ENCODE measurements around the gene KIAA1217.

DNA sequence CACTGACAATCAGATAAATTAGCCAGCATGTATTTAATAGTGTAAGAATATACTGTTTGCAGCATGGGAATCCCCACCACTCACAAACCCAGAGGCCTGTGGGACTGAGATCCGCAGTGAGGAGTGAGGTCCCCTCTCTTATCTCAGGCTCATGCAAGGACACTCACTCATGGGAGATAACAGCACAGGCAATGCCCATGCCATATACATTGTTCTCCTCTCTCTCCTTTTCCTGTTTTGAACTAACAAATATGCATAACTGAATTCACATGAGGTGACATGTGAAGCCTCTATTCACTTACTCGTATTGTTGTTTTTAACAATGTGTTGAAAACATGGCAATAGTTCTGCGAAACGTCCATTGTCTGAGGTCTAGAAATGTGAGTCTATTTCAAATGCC is 284.2 kb downstream of the KIAA1217 start:
- TF ChIP-seq, protein P1, sequence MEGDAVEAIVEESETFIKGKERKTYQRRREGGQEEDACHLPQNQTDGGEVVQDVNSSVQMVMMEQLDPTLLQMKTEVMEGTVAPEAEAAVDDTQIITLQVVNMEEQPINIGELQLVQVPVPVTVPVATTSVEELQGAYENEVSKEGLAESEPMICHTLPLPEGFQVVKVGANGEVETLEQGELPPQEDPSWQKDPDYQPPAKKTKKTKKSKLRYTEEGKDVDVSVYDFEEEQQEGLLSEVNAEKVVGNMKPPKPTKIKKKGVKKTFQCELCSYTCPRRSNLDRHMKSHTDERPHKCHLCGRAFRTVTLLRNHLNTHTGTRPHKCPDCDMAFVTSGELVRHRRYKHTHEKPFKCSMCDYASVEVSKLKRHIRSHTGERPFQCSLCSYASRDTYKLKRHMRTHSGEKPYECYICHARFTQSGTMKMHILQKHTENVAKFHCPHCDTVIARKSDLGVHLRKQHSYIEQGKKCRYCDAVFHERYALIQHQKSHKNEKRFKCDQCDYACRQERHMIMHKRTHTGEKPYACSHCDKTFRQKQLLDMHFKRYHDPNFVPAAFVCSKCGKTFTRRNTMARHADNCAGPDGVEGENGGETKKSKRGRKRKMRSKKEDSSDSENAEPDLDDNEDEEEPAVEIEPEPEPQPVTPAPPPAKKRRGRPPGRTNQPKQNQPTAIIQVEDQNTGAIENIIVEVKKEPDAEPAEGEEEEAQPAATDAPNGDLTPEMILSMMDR (IDR thresholded peaks at IDR 0.05): no peak
- no peak for TF ChIP-seq POLR2A (IDR thresholded peaks at IDR 0.05)
